HCT116 (cell line): ENCODE results near the gene HIVEP2. TPM values are rescaled to one million over a fixed set of nuclear protein-coding genes. Genes with fewer than 3 reads are reported as not detected.

Experiments
- ATAC-seq: fragments of 200-7000 bp; cut with Tn5 transposase; 2 replicates; pipeline ENCODE4 v1.9.1; 2020; ENCODE audit warnings: mild to moderate bottlenecking, moderate library complexity
- BruUV-seq: library from RNA; stranded (reverse); fragments of 400-500 nt; replicated peaks from 2 replicates; lab custom pipeline; 2021; lab: Mats Ljungman, UMichigan
- CTCF ChIA-PET: fragments of 300-600 bp; sonication (Branson Sonifier 250); formaldehyde crosslinking; loops from one replicate; lab custom pipeline; 2021; ENCODE audit warnings: antibody characterized with exemption; lab: Charles Lee
- POLR2A ChIA-PET: fragments of 300-600, 350-600 bp; sonication (Branson Sonifier 250); formaldehyde crosslinking; loops from one replicate; lab custom pipeline; 2021; ENCODE audit warnings: antibody characterized with exemption; lab: Charles Lee
- RAD21 ChIA-PET, 2 experiments: fragments of 300-600 bp; sonication (Branson Sonifier 250); formaldehyde crosslinking; loops; one replicate each; lab custom pipeline; 2023; ENCODE audit warnings: low total read pairs in 2 of 2; ENCODE audit not compliant: uncharacterized antibody in 2 of 2, unreplicated experiment in 2 of 2, low non-redundant PET in 1 of 2; lab: Charles Lee
- DNase-seq: peaks from one replicate; pipeline ENCODE4 v3.0.0-alpha.2; 2010; ENCODE audit warnings: low read depth, low spot score
- H2AFZ ChIP-seq: fragments of 200-600 bp; shearing (Covaris generic), sonication (generic); 2 replicates; pipeline ENCODE4 v1.6.1; 2017; ENCODE audit warnings: low read depth, mixed run types, mixed read lengths, antibody characterized with exemption, low read length; ENCODE audit not compliant: poor library complexity, severe bottlenecking
- H3K27ac ChIP-seq: 2 replicates; pipeline ENCODE4 v1.5.1; 2012; ENCODE audit warnings: low read depth, low read length
- H3K27me3 ChIP-seq: fragments of 200-600 bp; sonication (generic); 2 replicates; pipeline ENCODE4 v1.6.1; 2016; ENCODE audit warnings: mixed run types, low read length, mixed read lengths; ENCODE audit not compliant: insufficient read depth
- H3K36me3 ChIP-seq, 2 experiments: fragments of 200-500 bp in 1 of 2; fragments of 200-600 bp in 1 of 2; sonication (Bioruptor generic) in 1 of 2; sonication (generic) in 1 of 2; 2 replicates each; pipeline versions ENCODE4 v1.5.1 to v1.6.1; 2014 to 2016; ENCODE audit warnings: low read length in 2 of 2, inconsistent platforms in 1 of 2, mixed read lengths in 1 of 2, mixed run types in 1 of 2; ENCODE audit not compliant: insufficient read depth in 2 of 2, control insufficient read depth in 1 of 2
- H3K4me1 ChIP-seq, 2 experiments: fragments of 200-600 bp in 1 of 2; sonication (generic) in 1 of 2; 2 replicates each; pipeline versions ENCODE4 v1.5.1 to v1.6.1; 2012 to 2017; ENCODE audit warnings: low read length in 2 of 2, inconsistent platforms in 1 of 2, mild to moderate bottlenecking in 1 of 2, mixed read lengths in 1 of 2, mixed run types in 1 of 2, moderate library complexity in 1 of 2; ENCODE audit not compliant: insufficient read depth in 2 of 2, control insufficient read depth in 1 of 2
- H3K4me2 ChIP-seq: fragments of 200-600 bp; sonication (generic); 2 replicates; pipeline ENCODE4 v1.6.1; 2017; ENCODE audit warnings: mixed run types, low read length, mixed read lengths
- H3K4me3 ChIP-seq, 2 experiments: fragments of 200-600 bp in 1 of 2; sonication (generic) in 1 of 2; replicated peaks in 1 of 2; 2 replicates each; pipeline ENCODE4 v1.5.1; 2011 to 2016; ENCODE audit warnings: low read length in 2 of 2, control low read depth in 1 of 2, low read depth in 1 of 2, mild to moderate bottlenecking in 1 of 2, mixed read lengths in 1 of 2, mixed run types in 1 of 2
- H3K79me2 ChIP-seq: fragments of 200-600 bp; sonication (generic); 2 replicates; pipeline ENCODE4 v1.6.1; 2017; ENCODE audit warnings: mild to moderate bottlenecking, mixed run types, low read length, moderate library complexity, mixed read lengths; ENCODE audit not compliant: insufficient read depth
- H3K9ac ChIP-seq: fragments of 200-600 bp; sonication (generic); 2 replicates; pipeline ENCODE4 v1.6.1; 2016; ENCODE audit warnings: low read length, mixed read lengths
- H3K9me2 ChIP-seq: fragments of 200-600 bp; sonication (generic), shearing (Covaris generic); 2 replicates; pipeline ENCODE4 v1.6.1; 2017; ENCODE audit warnings: mixed run types, mild to moderate bottlenecking, moderate library complexity; ENCODE audit not compliant: insufficient read depth
- H3K9me3 ChIP-seq, 2 experiments: fragments of 200-500 bp in 1 of 2; fragments of 200-600 bp in 1 of 2; sonication (Bioruptor generic) in 1 of 2; sonication (generic) in 1 of 2; 2 replicates each; pipeline ENCODE4 v1.6.1; 2014 to 2017; ENCODE audit warnings: low read length in 2 of 2, mixed read lengths in 2 of 2, inconsistent platforms in 1 of 2, low read depth in 1 of 2, mild to moderate bottlenecking in 1 of 2, mixed run types in 1 of 2, moderate library complexity in 1 of 2; ENCODE audit not compliant: control insufficient read depth in 1 of 2, insufficient read depth in 1 of 2
- H4K20me1 ChIP-seq: fragments of 200-600 bp; sonication (generic), shearing (Covaris generic); 2 replicates; pipeline ENCODE4 v1.6.1; 2017; ENCODE audit warnings: mixed run types, mild to moderate bottlenecking, moderate library complexity; ENCODE audit not compliant: insufficient read depth
- CBX3 ChIP-seq: IDR thresholded peaks from 2 replicates; pipeline ENCODE4 v1.6.1; 2012; ENCODE audit warnings: low read depth
- EZH2 ChIP-seq: fragments of 200-600 bp; sonication (generic); IDR thresholded peaks from 2 replicates; pipeline ENCODE4 v1.6.1; 2017; ENCODE audit warnings: antibody characterized with exemption, mixed run types
- EZH2phosphoT487 ChIP-seq: fragments of 200-600 bp; IDR thresholded peaks from 2 replicates; pipeline ENCODE4 v1.6.1; 2018; ENCODE audit warnings: antibody characterized with exemption, borderline replicate concordance
- FOSL1 ChIP-seq: IDR thresholded peaks from 2 replicates; pipeline ENCODE4 v1.6.1; 2012; ENCODE audit warnings: low read depth
- JUND ChIP-seq: IDR thresholded peaks from 2 replicates; pipeline ENCODE4 v1.6.1; 2012
- POLR2A ChIP-seq: IDR thresholded peaks from 2 replicates; pipeline ENCODE4 v1.7.0; 2011; ENCODE audit warnings: borderline replicate concordance; ENCODE audit not compliant: insufficient read depth, insufficient read length; ENCODE audit errors: extremely low read depth
- POLR2AphosphoS5 ChIP-seq: IDR thresholded peaks from 2 replicates; pipeline ENCODE4 v1.6.1; 2011; ENCODE audit warnings: mild to moderate bottlenecking, low read depth, low read length, moderate library complexity
- RAD21 ChIP-seq: IDR thresholded peaks from 2 replicates; pipeline ENCODE4 v1.6.1; 2012; ENCODE audit warnings: low read depth, mild to moderate bottlenecking
- REST ChIP-seq: IDR thresholded peaks from 2 replicates; pipeline ENCODE4 v1.6.1; 2012; ENCODE audit warnings: low read depth
- SRF ChIP-seq: IDR thresholded peaks from 2 replicates; pipeline ENCODE4 v1.6.1; 2012; ENCODE audit warnings: low read depth
- YY1 ChIP-seq: IDR thresholded peaks from 2 replicates; pipeline ENCODE4 v1.6.1; 2011; ENCODE audit warnings: low read length, low read depth, moderate library complexity, mild to moderate bottlenecking; ENCODE audit not compliant: insufficient replicate concordance; ENCODE audit errors: extremely low read depth
- ZBTB33 ChIP-seq: IDR thresholded peaks from 2 replicates; pipeline ENCODE4 v1.6.1; 2011; ENCODE audit warnings: mild to moderate bottlenecking, low read length, moderate library complexity; ENCODE audit not compliant: insufficient replicate concordance; ENCODE audit errors: extremely low read depth
- ZFX ChIP-seq: fragments of 450-650 bp; IDR thresholded peaks from 2 replicates; pipeline ENCODE4 v1.6.1; 2017
- intact Hi-C: fragments of 100-400 bp; cut with micrococcal nuclease; formaldehyde crosslinking; loops from 2 replicates; pipeline ENCODE4 v1.10.0; 2022
- total RNA-seq: library from RNA; stranded (reverse); gene quantifications from one replicate; pipeline ENCODE4 v1.2.1, GENCODE V29; 2021; ENCODE audit not compliant: unreplicated experiment
- TF ChIP-seq, protein P1 (sequence below), 3 experiments: fragments of 200-600 bp in 1 of 3; sonication (generic) in 1 of 3; IDR thresholded peaks in 2 of 3; conservative IDR thresholded peaks in 1 of 3; 2 replicates each; pipeline ENCODE4 v1.5.1; 2012 to 2017; ENCODE audit warnings: low read depth in 2 of 3, low read length in 2 of 3, antibody characterized with exemption in 1 of 3, borderline replicate concordance in 1 of 3, control low read depth in 1 of 3, mild to moderate bottlenecking in 1 of 3, mixed read lengths in 1 of 3, mixed run types in 1 of 3, moderate library complexity in 1 of 3; ENCODE audit not compliant: insufficient read depth in 1 of 3
- TF ChIP-seq, protein P2 (sequence below): IDR thresholded peaks from 2 replicates; pipeline ENCODE4 v1.6.1; 2012

HIVEP2 gene
- total RNA-seq, 1 experiment from 2014 or later: 8.1 TPM

GRCh38 chr6:142867355-142867801, 77.6 kb downstream of the HIVEP2 start:
- peaks cover 4% of the 10 kb centered on the region; the same call in 1 of the 2 replicates for H3K79me2 ChIP-seq
- H3K36me3 ChIP-seq: no peaks in the 10 kb centered on the region
- H3K4me1 ChIP-seq: peaks cover 0 to 7% of the 10 kb centered on the region in 2 experiments; a peak in 1 of 4 replicates
- intact Hi-C loops: no loop called here
- no peak overlapping the region for H3K4me3 ChIP-seq
- ChIA-PET CTCF (no interaction called here), RAD21 (no interaction called here), POLR2A (no interaction called here)
- H3K4me2 ChIP-seq: no peak overlapping the region
- no peaks in the 10 kb centered on the region for H3K9me3 ChIP-seq
- H3K9me2 ChIP-seq: no peaks in the 10 kb centered on the region
- DNase-seq (no peak), ATAC-seq (no peak)
- TF ChIP-seq SRF (no peak), CBX3 (no peak), EZH2phosphoT487 (no peak), POLR2AphosphoS5 (no peak), FOSL1 (no peak), YY1 (no peak), RAD21 (no peak), ZFX (no peak), EZH2 (no peak), ZBTB33 (no peak), POLR2A (no peak), JUND (no peak), REST (no peak)
- TF ChIP-seq, protein P1, sequence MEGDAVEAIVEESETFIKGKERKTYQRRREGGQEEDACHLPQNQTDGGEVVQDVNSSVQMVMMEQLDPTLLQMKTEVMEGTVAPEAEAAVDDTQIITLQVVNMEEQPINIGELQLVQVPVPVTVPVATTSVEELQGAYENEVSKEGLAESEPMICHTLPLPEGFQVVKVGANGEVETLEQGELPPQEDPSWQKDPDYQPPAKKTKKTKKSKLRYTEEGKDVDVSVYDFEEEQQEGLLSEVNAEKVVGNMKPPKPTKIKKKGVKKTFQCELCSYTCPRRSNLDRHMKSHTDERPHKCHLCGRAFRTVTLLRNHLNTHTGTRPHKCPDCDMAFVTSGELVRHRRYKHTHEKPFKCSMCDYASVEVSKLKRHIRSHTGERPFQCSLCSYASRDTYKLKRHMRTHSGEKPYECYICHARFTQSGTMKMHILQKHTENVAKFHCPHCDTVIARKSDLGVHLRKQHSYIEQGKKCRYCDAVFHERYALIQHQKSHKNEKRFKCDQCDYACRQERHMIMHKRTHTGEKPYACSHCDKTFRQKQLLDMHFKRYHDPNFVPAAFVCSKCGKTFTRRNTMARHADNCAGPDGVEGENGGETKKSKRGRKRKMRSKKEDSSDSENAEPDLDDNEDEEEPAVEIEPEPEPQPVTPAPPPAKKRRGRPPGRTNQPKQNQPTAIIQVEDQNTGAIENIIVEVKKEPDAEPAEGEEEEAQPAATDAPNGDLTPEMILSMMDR (IDR thresholded peaks at IDR 0.05 in 2 of 3, conservative IDR thresholded peaks at IDR 0.05 in 1 of 3; ENCODE audit: borderline replicate concordance in 1 of 3, insufficient read depth in 1 of 3, low read depth in 2 of 3, low read length in 2 of 3): no peak
- TF ChIP-seq, protein P2, sequence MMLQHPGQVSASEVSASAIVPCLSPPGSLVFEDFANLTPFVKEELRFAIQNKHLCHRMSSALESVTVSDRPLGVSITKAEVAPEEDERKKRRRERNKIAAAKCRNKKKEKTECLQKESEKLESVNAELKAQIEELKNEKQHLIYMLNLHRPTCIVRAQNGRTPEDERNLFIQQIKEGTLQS: no peak
- H2AFZ ChIP-seq: no peak overlapping the region
- no peak overlapping the region for H3K9ac ChIP-seq
- BruUV-seq: no TSS peak
- H4K20me1 ChIP-seq: no peaks in the 10 kb centered on the region
- no peaks in the 10 kb centered on the region for H3K27me3 ChIP-seq
- H3K27ac ChIP-seq: no peak overlapping the region
